Measurements from ENCODE around the gene UBE4A.

Gene UBE4A

GRCh38 chr11:118374729-118375128 lies 15.3 kb downstream of the UBE4A start:
- TF ChIP-seq CTCF (IDR thresholded peaks at IDR 0.05; ENCODE audit: insufficient read depth, low read depth, low read length, missing control alignments), result no peak

GRCh38 chr11:118375978-118376377 lies 16.6 kb downstream of the UBE4A start:
- TF ChIP-seq CTCF (IDR thresholded peaks at IDR 0.05; ENCODE audit: insufficient read depth, low read depth, low read length, missing control alignments), result no peak
- DNase-seq (ENCODE audit: low read depth), result no peak
- no peak overlapping the region for H3K4me3 ChIP-seq (ENCODE audit: low read depth, low read length)

More at GRCh38 chr11:118374729-118375128, 15.3 kb downstream of the UBE4A start:
- no peak for DNase-seq (ENCODE audit: low read depth)
- H3K4me3 ChIP-seq (ENCODE audit: low read depth, low read length), result no peak overlapping the region

GRCh38 chr11:118379497-118379896 lies 20.1 kb downstream of the UBE4A start:
- no peak for DNase-seq (ENCODE audit: low read depth)
- H3K4me3 ChIP-seq (ENCODE audit: low read depth, low read length), result no peak overlapping the region
- TF ChIP-seq CTCF (IDR thresholded peaks at IDR 0.05; ENCODE audit: insufficient read depth, low read depth, low read length, missing control alignments), result no peak

- no peak overlapping the region for H3K4me3 ChIP-seq (ENCODE audit: low read depth, low read length)
- TF ChIP-seq CTCF (IDR thresholded peaks at IDR 0.05; ENCODE audit: insufficient read depth, low read depth, low read length, missing control alignments), result no peak
- no peak for DNase-seq (ENCODE audit: low read depth)
Measured at GRCh38 chr11:118380571-118380970, 21.2 kb downstream of the UBE4A start.

- no peak overlapping the region for H3K4me3 ChIP-seq (ENCODE audit: low read depth, low read length)
- DNase-seq (ENCODE audit: low read depth), result no peak
- TF ChIP-seq CTCF (IDR thresholded peaks at IDR 0.05; ENCODE audit: insufficient read depth, low read depth, low read length, missing control alignments), result no peak
Measured at GRCh38 chr11:118382954-118383353, 23.6 kb downstream of the UBE4A start.

GRCh38 chr11:118383657-118384056 lies 24.3 kb downstream of the UBE4A start:
- DNase-seq (ENCODE audit: low read depth), result no peak
- no peak overlapping the region for H3K4me3 ChIP-seq (ENCODE audit: low read depth, low read length)
- TF ChIP-seq CTCF (IDR thresholded peaks at IDR 0.05; ENCODE audit: insufficient read depth, low read depth, low read length, missing control alignments), result no peak

- no peak overlapping the region for H3K4me3 ChIP-seq (ENCODE audit: low read depth, low read length)
- TF ChIP-seq CTCF (IDR thresholded peaks at IDR 0.05; ENCODE audit: insufficient read depth, low read depth, low read length, missing control alignments), result no peak
Measured at GRCh38 chr11:118396097-118396501, 36.7 kb downstream of the UBE4A start.

More at GRCh38 chr11:118396097-118396501, 36.7 kb downstream of the UBE4A start:
- DNase-seq (ENCODE audit: low read depth), result no peak
